Immature natural killer cell (primary cell): ENCODE measurements around the gene RNF8. TPM values are rescaled to one million over a fixed set of nuclear protein-coding genes. Genes with fewer than 3 reads are reported as not detected.
"Not testable (repeated sequence)": the region's sequence is repeated elsewhere in the genome, so short reads cannot be mapped to it uniquely, and the experiment has no call there.

Experiments used
- DNase-seq, 3 donors: peaks; one replicate each; pipeline ENCODE4 v3.0.0; 2022; ENCODE audit warnings: mixed read lengths in 1 of 3
- H3K27ac Mint-ChIP-seq, 6 donors: one replicate each; pipeline ENCODE4 v1.8.0; 2020; ENCODE audit warnings: mixed read lengths in 6 of 6, mild to moderate bottlenecking in 5 of 6, inconsistent platforms in 4 of 6, moderate library complexity in 3 of 6
- H3K27me3 Mint-ChIP-seq, 3 donors: one replicate each; pipeline ENCODE4 v1.8.0; 2020 to 2021; ENCODE audit warnings: low read depth in 3 of 3, mild to moderate bottlenecking in 3 of 3, mixed read lengths in 3 of 3, moderate library complexity in 3 of 3, inconsistent platforms in 1 of 3
- H3K36me3 Mint-ChIP-seq, 3 donors: one replicate each; pipeline ENCODE4 v1.8.0; 2020; ENCODE audit warnings: mixed read lengths in 3 of 3, inconsistent platforms in 2 of 3, mild to moderate bottlenecking in 2 of 3
- H3K4me1 Mint-ChIP-seq, 2 donors: one replicate each; pipeline ENCODE4 v1.8.0; 2020; ENCODE audit warnings: inconsistent platforms in 2 of 2, mild to moderate bottlenecking in 2 of 2, mixed read lengths in 2 of 2, moderate library complexity in 1 of 2
- H3K4me3 Mint-ChIP-seq, 5 donors: one replicate each; pipeline ENCODE4 v1.8.0; 2020; ENCODE audit warnings: mild to moderate bottlenecking in 5 of 5, mixed read lengths in 5 of 5, inconsistent platforms in 3 of 5, moderate library complexity in 3 of 5
- H3K9me3 Mint-ChIP-seq, 6 donors: one replicate each; pipeline ENCODE4 v1.8.0; 2020; ENCODE audit warnings: mild to moderate bottlenecking in 6 of 6, mixed read lengths in 6 of 6, inconsistent platforms in 4 of 6, moderate library complexity in 3 of 6
- polyA plus RNA-seq, 3 donors: library from polyadenylated mRNA; unstranded; fragments of 300-500 nt; fragmentation: Illumina TruSeq; gene quantifications; one replicate each; pipeline ENCODE4 v1.2.3, GENCODE V29; 2021

RNF8 gene
- polyA plus RNA-seq, 3 donors from 2014 or later: 15.2 to 26.4 (median 25.8) TPM

DNA sequence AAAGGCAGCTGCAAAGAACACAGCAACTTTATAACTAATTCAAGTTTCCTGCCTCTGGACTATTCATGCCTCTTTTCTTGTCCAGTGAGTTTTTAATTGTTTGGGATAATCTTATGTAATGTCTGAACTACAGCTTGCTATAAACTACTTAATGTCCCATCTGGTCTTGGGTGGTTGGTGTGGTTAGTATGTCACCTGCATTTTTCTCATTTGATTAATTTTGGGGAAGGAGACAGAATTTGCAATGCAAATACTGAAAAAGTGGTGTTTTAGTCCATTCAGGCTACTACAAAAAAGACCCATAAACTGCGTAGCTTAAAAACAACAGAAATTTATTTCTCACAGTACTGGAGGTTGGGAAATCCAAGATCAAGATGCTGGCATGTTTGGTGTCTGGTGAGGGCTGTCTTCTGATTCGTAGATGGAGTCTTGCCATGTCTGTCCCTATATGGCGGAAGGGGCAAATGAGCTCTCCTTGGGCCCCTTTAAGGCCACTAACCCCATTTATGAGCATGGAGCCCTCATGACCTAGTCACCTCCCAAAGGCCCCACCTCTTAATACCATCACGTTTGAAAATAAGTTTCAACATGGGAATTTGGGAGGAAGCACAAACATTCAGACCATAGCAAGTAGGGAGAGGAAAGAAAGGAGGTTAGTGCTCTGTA is 22.4 kb downstream of the RNF8 start:
- H3K4me1 Mint-ChIP-seq: no peaks in the 10 kb centered on the region
- H3K9me3 Mint-ChIP-seq: no peaks in the 10 kb centered on the region
- H3K36me3 Mint-ChIP-seq: peaks cover 17 to 31% (median 25%) of the 10 kb centered on the region in 3 donors
- no peak overlapping the region for H3K4me3 Mint-ChIP-seq
- no peak for DNase-seq
- peak overlapping the region in 2 of 6 donors; percentile 46 to 47 for H3K27ac Mint-ChIP-seq
- no peaks in the 10 kb centered on the region for H3K27me3 Mint-ChIP-seq

DNA sequence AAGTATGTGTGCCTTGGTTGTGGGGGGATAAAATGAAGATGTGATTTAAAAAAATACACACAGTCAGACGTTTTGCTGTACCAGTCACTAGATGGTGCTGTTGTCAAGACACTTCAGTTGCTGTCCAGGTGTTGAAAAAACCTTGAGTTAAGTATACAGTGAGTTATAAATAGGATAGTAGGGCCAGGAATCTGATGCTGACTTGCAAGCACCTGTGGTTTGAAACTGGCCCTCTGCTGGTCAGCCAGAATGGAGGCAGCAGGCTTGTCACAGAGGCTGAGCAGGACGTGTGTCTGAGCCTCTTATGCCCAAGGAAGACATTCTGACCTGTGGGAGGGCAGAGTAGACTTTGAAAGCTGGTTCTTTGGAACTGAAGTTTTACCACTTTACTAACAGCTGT is 27.8 kb downstream of the RNF8 start:
- H3K36me3 Mint-ChIP-seq: peaks cover 23 to 44% (median 24%) of the 10 kb centered on the region in 3 donors
- peak; percentile 19 to 42 (median 28) for DNase-seq
- H3K4me1 Mint-ChIP-seq: no peaks in the 10 kb centered on the region
- H3K9me3 Mint-ChIP-seq: no peaks in the 10 kb centered on the region
- H3K4me3 Mint-ChIP-seq: no peak overlapping the region
- H3K27ac Mint-ChIP-seq: no peak overlapping the region
- peaks cover 0 to 1% (median 0%) of the 10 kb centered on the region in 3 donors for H3K27me3 Mint-ChIP-seq

DNA sequence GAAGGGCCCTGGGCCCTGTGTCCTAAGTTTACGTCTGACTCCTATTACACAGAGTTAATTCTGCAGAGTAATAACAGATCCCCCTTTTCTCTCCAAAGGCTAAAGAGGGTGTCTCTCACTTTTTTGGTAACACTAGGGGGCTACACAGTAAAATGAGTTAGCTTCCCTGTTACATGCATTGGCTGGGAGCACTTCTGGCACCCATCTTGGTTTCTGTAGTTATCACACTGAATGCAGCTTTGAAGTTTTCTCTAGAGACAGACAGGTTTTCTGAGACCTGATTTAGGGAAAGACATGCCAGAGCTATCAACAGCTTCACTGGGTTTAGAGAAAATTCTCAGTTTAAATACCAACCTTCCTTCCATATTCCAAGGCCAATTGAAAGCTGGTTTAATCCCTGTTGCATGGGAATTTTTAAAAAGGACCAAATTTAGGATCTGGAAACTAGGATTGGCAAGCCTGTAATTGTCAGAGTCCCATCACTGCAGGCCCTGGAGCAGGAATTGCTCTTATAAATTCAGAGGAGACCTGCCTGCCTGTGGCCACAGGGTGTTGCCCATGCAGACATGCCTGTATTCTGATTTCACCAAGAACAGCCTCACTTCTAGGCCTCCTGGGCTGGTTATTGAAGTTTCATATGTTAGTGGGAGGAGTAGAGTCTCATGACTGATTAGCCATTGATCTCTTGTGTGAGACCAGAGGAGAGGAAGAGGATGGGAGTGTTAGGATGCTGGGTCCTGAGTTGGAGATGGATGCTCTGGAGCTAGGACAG is 29.4 kb downstream of the RNF8 start:
- DNase-seq: no peak
- H3K27me3 Mint-ChIP-seq: peaks cover 0 to 1% (median 0%) of the 10 kb centered on the region in 3 donors
- H3K36me3 Mint-ChIP-seq: peaks cover 23 to 45% (median 24%) of the 10 kb centered on the region in 3 donors
- no peaks in the 10 kb centered on the region for H3K4me1 Mint-ChIP-seq
- H3K9me3 Mint-ChIP-seq: no peaks in the 10 kb centered on the region
- H3K27ac Mint-ChIP-seq: no peak overlapping the region
- H3K4me3 Mint-ChIP-seq: no peak overlapping the region

DNA sequence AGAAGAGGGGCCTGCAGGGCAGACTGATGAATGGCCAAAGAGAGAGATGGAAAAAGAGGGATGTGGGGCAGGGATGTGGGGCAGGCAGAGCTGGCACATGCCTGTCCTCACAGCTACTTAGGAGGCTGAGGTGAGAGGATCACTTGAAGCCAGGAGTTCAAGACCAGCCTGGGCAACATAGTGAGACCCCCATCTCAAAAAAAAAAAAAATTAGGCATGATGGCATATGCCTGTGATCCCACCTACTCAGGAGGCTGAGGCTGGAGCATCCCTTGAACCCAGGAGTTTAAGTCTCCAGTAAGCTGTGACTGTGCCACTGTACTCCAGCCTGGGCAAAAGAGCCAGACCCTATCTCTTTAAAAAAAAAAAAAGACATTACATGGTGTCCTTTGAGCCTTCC is 34.8 kb downstream of the RNF8 start:
- Mint-ChIP-seq H3K4me1 (no peaks in the 10 kb centered on the region), H3K36me3 (peaks cover 6 to 18% (median 14%) of the 10 kb centered on the region in 3 donors), H3K27me3 (peaks cover 0 to 2% (median 1%) of the 10 kb centered on the region in 3 donors), H3K27ac (no peak overlapping the region), H3K4me3 (no peak overlapping the region), H3K9me3 (no peaks in the 10 kb centered on the region)
- DNase-seq: no peak

DNA sequence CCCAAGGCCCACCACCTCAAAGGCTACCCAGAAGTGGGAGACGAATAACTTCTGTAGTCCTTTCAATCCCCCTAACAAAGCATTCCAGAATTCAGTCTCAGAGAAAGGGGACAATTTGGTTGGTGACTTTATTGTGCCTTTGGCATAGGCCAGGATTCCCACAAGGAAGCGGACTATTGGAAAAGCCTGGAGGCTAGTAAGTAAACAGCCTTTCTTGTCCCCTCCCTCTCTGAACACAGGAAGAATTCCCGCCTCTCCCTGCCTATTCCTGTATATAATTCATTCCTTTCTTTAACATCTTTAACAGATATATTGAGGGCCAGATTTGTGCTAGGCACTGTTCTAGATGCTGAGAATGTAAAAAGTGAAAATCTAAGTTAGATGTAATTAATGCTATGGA is 36.1 kb downstream of the RNF8 start:
- H3K4me3 Mint-ChIP-seq: no peak overlapping the region
- no peak overlapping the region for H3K27ac Mint-ChIP-seq
- no peak for DNase-seq
- peaks cover 0 to 2% (median 1%) of the 10 kb centered on the region in 3 donors for H3K27me3 Mint-ChIP-seq
- H3K4me1 Mint-ChIP-seq: no peaks in the 10 kb centered on the region
- no peaks in the 10 kb centered on the region for H3K9me3 Mint-ChIP-seq
- H3K36me3 Mint-ChIP-seq: peaks cover 5 to 12% (median 10%) of the 10 kb centered on the region in 3 donors

DNA sequence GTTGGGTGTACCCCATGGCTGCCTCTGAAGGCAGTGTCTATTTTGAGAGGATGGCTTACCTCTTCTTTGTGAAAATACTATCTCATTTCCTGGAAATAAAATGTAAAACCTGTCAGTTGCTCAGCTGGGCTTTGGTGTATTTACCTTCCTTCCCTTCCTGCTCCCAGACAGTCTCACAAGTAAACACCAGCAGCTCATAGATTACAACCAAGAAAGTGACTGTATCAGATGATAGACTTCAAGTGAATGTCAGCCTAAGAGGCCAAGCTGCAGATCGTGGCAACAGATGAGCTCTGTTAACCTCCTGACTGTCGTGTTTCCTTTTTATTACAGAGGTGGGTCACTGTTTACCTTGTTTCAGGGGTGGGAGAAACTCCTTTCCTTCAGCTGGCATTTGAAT is 37.3 kb downstream of the RNF8 start:
- DNase-seq: no peak
- Mint-ChIP-seq H3K27me3 (peaks cover 0 to 2% (median 1%) of the 10 kb centered on the region in 3 donors), H3K9me3 (no peaks in the 10 kb centered on the region), H3K36me3 (peaks cover 5 to 16% (median 9%) of the 10 kb centered on the region in 3 donors), H3K4me3 (no peak overlapping the region), H3K27ac (peak overlapping the region in 1 of 6 donors; percentile 67), H3K4me1 (no peaks in the 10 kb centered on the region)

DNA sequence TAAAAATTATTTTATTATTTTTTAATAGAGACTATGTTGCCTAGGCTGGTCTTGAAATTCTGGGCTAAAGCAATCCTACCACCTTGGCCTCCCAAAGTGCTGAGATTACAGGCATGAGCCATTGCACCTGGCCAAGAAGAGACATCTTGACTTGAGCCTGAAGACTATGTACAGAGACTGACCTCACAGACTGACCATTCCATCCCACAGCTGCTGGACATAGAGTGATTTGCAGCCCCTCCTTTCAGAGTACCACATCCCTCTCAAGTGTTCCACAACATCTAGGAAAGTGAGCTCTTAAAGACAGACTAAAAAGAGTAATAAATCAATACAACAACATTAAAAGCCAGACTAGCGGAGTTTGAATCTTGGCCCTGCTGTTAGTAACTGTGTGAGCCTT is 39.0 kb downstream of the RNF8 start:
- Mint-ChIP-seq H3K36me3 (peaks cover 0 to 11% (median 5%) of the 10 kb centered on the region in 3 donors), H3K27ac (no peak overlapping the region), H3K27me3 (peaks cover 0 to 2% (median 0%) of the 10 kb centered on the region in 3 donors), H3K4me1 (peaks cover 3 to 5% of the 10 kb centered on the region in 2 donors), H3K9me3 (no peaks in the 10 kb centered on the region), H3K4me3 (no peak overlapping the region)
- no peak for DNase-seq

DNA sequence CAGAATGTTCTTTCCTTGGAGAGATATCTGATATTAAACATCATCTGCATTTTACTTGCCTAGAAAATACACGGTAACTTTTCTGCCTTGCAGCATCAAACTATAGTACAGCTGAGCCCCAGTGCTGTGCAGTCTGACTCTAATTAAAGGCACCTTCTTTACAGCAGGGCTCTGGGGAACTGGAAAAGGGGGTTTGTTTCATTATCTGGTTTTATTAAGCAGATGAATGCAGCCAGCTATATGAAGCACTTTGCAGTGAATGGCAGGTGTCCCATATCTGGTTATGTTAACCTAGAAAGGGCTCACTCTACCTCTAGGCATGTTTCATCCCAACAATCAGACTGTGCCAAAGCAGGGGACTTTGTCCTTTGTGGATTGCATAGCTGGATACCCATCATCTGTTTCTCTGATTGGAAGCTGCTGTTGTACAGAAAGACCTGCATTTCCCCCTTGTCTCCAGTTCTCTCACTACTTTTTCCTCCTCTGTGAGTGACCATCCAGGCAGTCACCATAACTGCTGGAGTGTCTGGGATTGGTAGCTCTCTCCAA is 39.7 kb downstream of the RNF8 start:
- peaks cover 0 to 2% (median 0%) of the 10 kb centered on the region in 3 donors for H3K27me3 Mint-ChIP-seq
- peaks cover 9 to 12% of the 10 kb centered on the region in 2 donors for H3K4me1 Mint-ChIP-seq
- no peak for DNase-seq
- no peaks in the 10 kb centered on the region for H3K9me3 Mint-ChIP-seq
- H3K27ac Mint-ChIP-seq: peak overlapping the region in 2 of 6 donors; percentile 1 to 68
- peaks cover 0 to 11% (median 5%) of the 10 kb centered on the region in 3 donors for H3K36me3 Mint-ChIP-seq
- no peak overlapping the region for H3K4me3 Mint-ChIP-seq

DNA sequence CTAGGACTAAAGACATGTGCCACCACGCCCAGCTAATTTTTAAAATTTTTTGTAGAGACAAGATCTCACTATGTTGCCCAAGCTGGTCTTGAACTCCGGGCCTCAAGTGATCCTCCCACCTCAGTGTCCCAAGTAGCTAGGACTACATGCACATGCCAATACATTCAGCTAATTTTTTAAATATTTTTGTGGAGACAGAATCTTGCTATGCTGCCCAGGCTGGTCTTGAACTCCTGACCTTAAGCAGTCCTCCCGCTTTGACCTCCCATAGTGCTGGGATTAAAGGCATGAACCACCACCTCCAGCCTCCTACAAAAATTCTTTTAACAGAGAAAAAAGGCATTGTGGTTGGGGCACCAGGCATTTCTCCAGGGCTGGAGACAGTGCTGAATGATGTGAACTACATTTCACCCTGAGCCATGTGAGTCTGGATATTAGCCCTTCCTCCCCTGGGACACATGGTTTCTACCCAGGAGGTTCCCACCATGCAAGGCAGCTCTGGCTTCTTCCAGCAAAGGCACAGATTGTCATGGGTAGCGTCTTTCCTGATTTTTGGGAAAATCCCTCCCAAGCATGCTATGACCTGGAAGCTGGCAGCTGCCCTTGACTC is 42.9 kb downstream of the RNF8 start:
- Mint-ChIP-seq H3K27me3 (peaks cover 0 to 2% (median 0%) of the 10 kb centered on the region in 3 donors), H3K27ac (no peak overlapping the region), H3K36me3 (peaks cover 0 to 11% (median 0%) of the 10 kb centered on the region in 3 donors), H3K9me3 (no peaks in the 10 kb centered on the region), H3K4me1 (peaks cover 20% of the 10 kb centered on the region in 2 donors), H3K4me3 (no peak overlapping the region)
- no peak for DNase-seq

DNA sequence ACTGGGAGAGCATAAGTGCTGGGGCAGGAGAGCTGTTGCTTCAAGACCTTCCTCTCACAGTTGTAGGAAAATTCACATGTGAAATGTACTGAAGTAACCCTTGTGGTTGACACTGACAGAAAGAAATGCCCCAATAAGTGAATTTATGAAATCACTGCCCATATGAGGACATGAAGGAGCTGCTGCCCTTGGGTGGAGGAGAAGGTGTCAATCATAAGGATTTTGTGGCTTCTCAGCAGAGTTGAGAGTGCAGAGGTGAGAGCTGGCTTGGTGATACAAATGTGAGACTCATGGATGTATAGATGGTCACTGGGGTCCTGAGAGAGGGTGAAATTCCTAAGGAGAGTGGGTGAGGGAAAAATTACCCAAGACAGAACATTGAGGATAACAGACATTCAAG is 45.3 kb downstream of the RNF8 start:
- Mint-ChIP-seq H3K4me1 (peaks cover 20% of the 10 kb centered on the region in 2 donors), H3K36me3 (peaks cover 0 to 5% (median 0%) of the 10 kb centered on the region in 3 donors), H3K4me3 (peak overlapping the region in 2 of 5 donors; percentile 0), H3K9me3 (no peaks in the 10 kb centered on the region), H3K27me3 (peaks cover 0 to 2% (median under 1%) of the 10 kb centered on the region in 3 donors), H3K27ac (peak overlapping the region in 4 of 6 donors; percentile 4 to 60 (median 37))
- no peak for DNase-seq

DNA sequence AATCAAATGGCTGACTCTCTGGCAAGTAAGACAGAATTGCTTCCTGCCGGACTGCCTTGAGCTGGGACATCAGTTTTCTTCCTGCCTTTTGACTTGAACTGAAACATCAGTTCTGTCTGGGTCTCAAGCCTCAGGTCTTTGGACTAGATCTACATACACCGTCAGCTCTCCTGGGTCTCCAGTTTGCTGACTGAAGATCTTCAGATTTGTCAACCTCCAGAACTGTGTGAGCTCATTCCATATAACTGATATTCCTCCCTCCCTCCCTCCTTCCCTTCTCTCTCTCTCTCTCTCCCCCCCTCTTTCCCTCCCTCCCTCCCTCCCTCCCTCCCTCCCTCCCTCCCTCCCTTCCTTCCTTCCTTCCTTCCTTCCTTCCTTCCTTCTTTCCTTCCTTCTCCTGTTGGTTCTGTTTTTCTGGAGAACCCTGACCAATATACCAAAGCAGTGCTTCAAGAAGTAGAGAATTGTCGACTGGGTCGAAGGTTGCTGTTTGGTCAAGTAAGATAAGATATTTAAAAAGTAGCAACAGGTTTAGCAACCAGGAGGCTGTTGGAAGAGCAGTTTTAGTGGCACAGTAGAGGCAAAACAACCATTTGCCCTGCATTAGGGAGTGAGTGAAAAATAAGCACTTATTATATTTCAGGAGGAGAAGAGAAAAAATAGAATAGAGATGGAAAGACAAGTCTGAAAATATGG is 46.2 kb downstream of the RNF8 start:
- DNase-seq: no peak
- Mint-ChIP-seq H3K36me3 (peaks cover 0 to 5% (median 0%) of the 10 kb centered on the region in 3 donors), H3K27ac (no peak overlapping the region), H3K9me3 (no peaks in the 10 kb centered on the region), H3K4me3 (no peak overlapping the region), H3K27me3 (peaks cover 0 to 4% (median 2%) of the 10 kb centered on the region in 3 donors), H3K4me1 (peaks cover 20% of the 10 kb centered on the region in 2 donors)

DNA sequence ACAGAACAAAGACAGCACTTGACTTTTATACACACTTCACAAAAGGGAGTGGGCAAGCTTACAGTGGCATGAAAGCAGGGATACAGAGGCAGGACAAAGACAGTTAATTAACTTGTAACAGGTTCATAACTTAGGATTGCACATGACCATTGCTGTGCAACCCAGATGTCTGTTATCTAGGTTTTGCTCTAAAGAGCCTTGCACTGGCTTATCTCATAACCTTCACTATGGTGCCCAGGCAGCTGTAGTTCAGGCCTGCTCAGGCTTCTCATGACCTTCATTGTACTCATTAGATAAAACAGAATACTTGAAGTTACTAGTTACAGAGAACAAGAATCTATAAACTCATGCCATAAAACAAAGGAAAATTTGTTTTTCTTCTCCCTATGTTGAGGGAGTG is 47.9 kb downstream of the RNF8 start:
- not testable (repeated sequence) for H3K9me3 Mint-ChIP-seq, H3K27me3 Mint-ChIP-seq

DNA sequence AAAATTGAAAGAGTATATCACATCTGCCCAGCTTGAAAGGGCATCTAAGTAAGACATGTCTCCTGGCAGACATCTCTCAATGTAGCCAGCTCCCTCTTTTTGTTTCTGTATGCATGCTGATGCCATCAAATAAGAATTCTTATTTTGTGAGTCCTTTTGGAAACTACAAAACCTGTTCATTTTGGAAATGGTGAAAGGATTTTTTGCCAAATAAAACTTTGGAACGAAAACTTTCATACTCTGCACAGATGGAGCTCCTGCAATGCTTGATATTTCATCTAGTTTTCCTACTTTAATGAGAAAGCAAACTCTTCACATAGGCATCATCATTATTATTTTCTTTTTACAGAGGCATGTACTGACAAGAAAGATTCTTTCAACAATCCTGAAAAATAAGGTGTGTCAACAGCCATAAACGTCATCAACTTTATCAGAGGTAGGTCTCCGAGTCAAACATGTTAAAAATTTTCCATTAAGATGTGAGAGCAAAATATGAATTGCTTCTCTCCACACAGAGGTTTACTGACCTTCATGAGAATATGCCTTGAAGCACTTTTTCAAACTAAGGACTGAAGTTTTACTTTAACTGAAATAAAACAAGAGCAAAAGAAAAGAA is 53.1 kb downstream of the RNF8 start:
- no peak overlapping the region for H3K27ac Mint-ChIP-seq
- H3K4me3 Mint-ChIP-seq: no peak overlapping the region
- no peak for DNase-seq
- no peaks in the 10 kb centered on the region for H3K4me1 Mint-ChIP-seq
- no peaks in the 10 kb centered on the region for H3K9me3 Mint-ChIP-seq
- H3K27me3 Mint-ChIP-seq: peaks cover 4 to 8% (median 6%) of the 10 kb centered on the region in 3 donors
- H3K36me3 Mint-ChIP-seq: no peaks in the 10 kb centered on the region

More for the DNA sequence above, 47.9 kb downstream of the RNF8 start:
- H3K27ac Mint-ChIP-seq, H3K4me3 Mint-ChIP-seq, H3K36me3 Mint-ChIP-seq, DNase-seq: not testable (repeated sequence)
- H3K4me1 Mint-ChIP-seq: peaks cover 19 to 20% of the 10 kb centered on the region in 2 donors
